ENCODE data around the gene ZSWIM8. TPM values are rescaled to one million over a fixed set of nuclear protein-coding genes. Genes with fewer than 3 reads are reported as not detected.
A peak's percentile ranks its signal among the peaks of the same experiment; 100 is the strongest.

The ZSWIM8 gene
- total and polyA plus RNA-seq, 2 experiments from 2014 or later, result 25.5 to 61.5 TPM

GRCh38 chr10:73780301-73780700, 5.1 kb upstream of the ZSWIM8 start:
- Histone ChIP-seq H3K36me3 (ENCODE audit: low read depth) (peaks cover 24% of the 10 kb centered on the region), H3K79me2 (ENCODE audit: insufficient read depth) (peaks cover 97% of the 10 kb centered on the region)

DNA sequence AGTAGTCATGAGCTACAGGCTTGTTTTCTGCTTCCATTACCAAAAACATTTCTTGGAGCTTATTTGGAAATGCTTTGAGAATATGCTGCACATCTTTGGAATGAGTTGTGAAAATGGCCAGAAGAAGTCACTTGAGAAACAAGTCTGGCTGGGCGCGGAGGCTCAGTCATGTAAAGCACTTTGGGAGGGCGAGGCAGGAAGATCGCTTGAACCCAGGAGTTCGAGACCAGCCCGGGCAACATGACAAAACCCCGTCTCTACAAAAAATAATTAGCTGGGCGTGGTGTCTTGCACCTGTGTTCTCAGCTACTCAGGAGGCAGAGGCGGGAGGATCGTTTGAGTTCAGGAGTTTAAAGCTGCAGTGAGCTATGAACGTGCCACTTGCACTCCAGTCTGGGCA, 4.4 kb upstream of the ZSWIM8 start:
- H3K9me2 ChIP-seq (ENCODE audit: insufficient read depth), result no peaks in the 10 kb centered on the region
- H3K4me2 ChIP-seq (ENCODE audit: unreplicated experiment), result peak overlapping the region; percentile 99
- H3K9me3 ChIP-seq (ENCODE audit: low read depth), result no peaks in the 10 kb centered on the region
- peak; percentile 55 for DNase-seq
- TF ChIP-seq EZH2phosphoT487 (IDR thresholded peaks at IDR 0.05; ENCODE audit: insufficient read depth, low read depth) (no peak), EZH2 (IDR thresholded peaks at IDR 0.05; ENCODE audit: insufficient read depth, poor library complexity, severe bottlenecking) (no peak)
- no peaks in the 10 kb centered on the region for H4K20me1 ChIP-seq (ENCODE audit: insufficient read depth)
- H3K79me2 ChIP-seq (ENCODE audit: insufficient read depth), result peaks cover 93% of the 10 kb centered on the region
- WGBS, 2 experiments (ENCODE audit: low coverage in 1 of 2, low lambda C conversion rate in 2 of 2, missing lambda C conversion rate in 2 of 2), result 8 to 10% methylated on average over 11 of the region's 11 CpGs
- H3K9ac ChIP-seq, result peak overlapping the region; percentile 87
- peaks cover 18% of the 10 kb centered on the region for H3K36me3 ChIP-seq (ENCODE audit: low read depth)
- no peaks in the 10 kb centered on the region for H3K27me3 ChIP-seq (replicated peaks; ENCODE audit: insufficient read depth)
- in situ Hi-C loops (cut with MboI), result no loop called here
- peaks cover 19% of the 10 kb centered on the region for H3K4me1 ChIP-seq (ENCODE audit: insufficient read depth)
- peaks cover 36% of the 10 kb centered on the region for H3F3A ChIP-seq (ENCODE audit: insufficient read depth)
- peak overlapping the region; percentile 83 for H3K4me3 ChIP-seq
- H3K27ac ChIP-seq, result peak overlapping the region; percentile 72; the same call in 1 of the 2 replicates
- peak overlapping the region; percentile 86; the same call in 1 of the 2 replicates for H2AFZ ChIP-seq

More at GRCh38 chr10:73780301-73780700, 5.1 kb upstream of the ZSWIM8 start:
- peak overlapping the region; percentile 99 for H3K4me2 ChIP-seq (ENCODE audit: unreplicated experiment)
- DNase-seq, result no peak
- H3K27ac ChIP-seq, result 0 out of 2 replicates have a peak overlapping the region, but pooled peaks have one; percentile 72
- H2AFZ ChIP-seq, result no peak overlapping the region
- 51 to 55% methylated on average over 5 of the region's 5 CpGs for WGBS, 2 experiments (ENCODE audit: low coverage in 1 of 2, low lambda C conversion rate in 2 of 2, missing lambda C conversion rate in 2 of 2)
- H3K9me2 ChIP-seq (ENCODE audit: insufficient read depth), result no peaks in the 10 kb centered on the region
- H3F3A ChIP-seq (ENCODE audit: insufficient read depth), result peaks cover 36% of the 10 kb centered on the region
- no peaks in the 10 kb centered on the region for H3K9me3 ChIP-seq (ENCODE audit: low read depth)
- peak overlapping the region; percentile 83 for H3K4me3 ChIP-seq
- in situ Hi-C loops (cut with MboI), result no loop called here
- no peaks in the 10 kb centered on the region for H3K27me3 ChIP-seq (replicated peaks; ENCODE audit: insufficient read depth)
- H4K20me1 ChIP-seq (ENCODE audit: insufficient read depth), result no peaks in the 10 kb centered on the region
- peaks cover 25% of the 10 kb centered on the region for H3K4me1 ChIP-seq (ENCODE audit: insufficient read depth)
- peak overlapping the region; percentile 87 for H3K9ac ChIP-seq
- TF ChIP-seq EZH2phosphoT487 (IDR thresholded peaks at IDR 0.05; ENCODE audit: insufficient read depth, low read depth) (no peak), EZH2 (IDR thresholded peaks at IDR 0.05; ENCODE audit: insufficient read depth, poor library complexity, severe bottlenecking) (no peak)

DNA sequence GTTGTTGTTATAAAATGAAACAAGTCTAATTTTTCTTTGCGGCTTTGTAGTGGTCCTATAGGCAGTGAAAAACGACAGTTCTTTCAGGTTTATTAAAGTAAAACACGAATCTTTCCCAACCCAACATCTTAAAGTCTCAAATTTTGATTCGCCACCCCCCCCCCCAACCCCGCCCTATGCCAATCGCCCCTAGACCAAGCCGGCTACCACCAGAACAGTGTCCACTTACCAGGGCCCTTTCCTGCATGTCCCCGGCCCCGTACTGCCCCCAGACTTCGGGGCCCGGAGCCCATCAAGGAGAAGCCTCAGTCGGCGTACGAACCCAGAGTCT, 3.9 kb upstream of the ZSWIM8 start:
- Histone ChIP-seq H3K9me3 (ENCODE audit: low read depth) (no peaks in the 10 kb centered on the region), H4K20me1 (ENCODE audit: insufficient read depth) (no peaks in the 10 kb centered on the region; the same call in 1 of the 2 replicates), H3K36me3 (ENCODE audit: low read depth) (peaks cover 18% of the 10 kb centered on the region), H3K4me2 (ENCODE audit: unreplicated experiment) (peak overlapping the region; percentile 99), H3K27me3 (replicated peaks; ENCODE audit: insufficient read depth) (no peaks in the 10 kb centered on the region), H3K9ac (peak overlapping the region; percentile 87), H3F3A (ENCODE audit: insufficient read depth) (peaks cover 39% of the 10 kb centered on the region), H3K4me3 (peak overlapping the region; percentile 83), H3K4me1 (ENCODE audit: insufficient read depth) (peaks cover 19% of the 10 kb centered on the region), H3K27ac (peak overlapping the region; percentile 72), H3K9me2 (ENCODE audit: insufficient read depth) (no peaks in the 10 kb centered on the region), H3K79me2 (ENCODE audit: insufficient read depth) (peaks cover 93% of the 10 kb centered on the region), H2AFZ (peak overlapping the region; percentile 86)
- 1 to 2% methylated on average over 12 to 14 of the region's 14 CpGs for WGBS, 2 experiments (ENCODE audit: low coverage in 1 of 2, low lambda C conversion rate in 2 of 2, missing lambda C conversion rate in 2 of 2)
- TF ChIP-seq EZH2 (IDR thresholded peaks at IDR 0.05; ENCODE audit: insufficient read depth, poor library complexity, severe bottlenecking) (no peak), EZH2phosphoT487 (IDR thresholded peaks at IDR 0.05; ENCODE audit: insufficient read depth, low read depth) (no peak)
- in situ Hi-C loops (cut with MboI), result no loop called here
- DNase-seq, result no peak

GRCh38 chr10:73781879-73782748, 3.3 kb upstream of the ZSWIM8 start, which contains the start of gene CHCHD1:
Gene CHCHD1, plus strand, starts transcription at chr10:73782048. Its CDS starts 28 bp downstream, at chr10:73782076.
- Histone ChIP-seq H3K4me1 (ENCODE audit: insufficient read depth) (peaks cover 24% of the 10 kb centered on the region), H3K4me3 (peak within 1 kb of the TSS; percentile 83), H3K27ac (peak within 1 kb of the TSS; percentile 72), H4K20me1 (ENCODE audit: insufficient read depth) (no peaks in the 10 kb centered on the region; the same call in 1 of the 2 replicates), H3K79me2 (ENCODE audit: insufficient read depth) (peaks cover 93% of the 10 kb centered on the region), H3K9me2 (ENCODE audit: insufficient read depth) (no peaks in the 10 kb centered on the region), H2AFZ (peak within 1 kb of the TSS; percentile 86), H3K4me2 (ENCODE audit: unreplicated experiment) (peak within 1 kb of the TSS; percentile 99), H3K36me3 (ENCODE audit: low read depth) (peaks cover 12% of the 10 kb centered on the region), H3K9ac (peak within 1 kb of the TSS; percentile 87), H3K9me3 (ENCODE audit: low read depth) (no peaks in the 10 kb centered on the region), H3K27me3 (replicated peaks; ENCODE audit: insufficient read depth) (no peaks in the 10 kb centered on the region), H3F3A (ENCODE audit: insufficient read depth) (peaks cover 38% of the 10 kb centered on the region)
- 0 to 2% methylated on average over 44 to 57 of the region's 57 CpGs for WGBS, 2 experiments (ENCODE audit: low coverage in 1 of 2, low lambda C conversion rate in 2 of 2, missing lambda C conversion rate in 2 of 2)
- in situ Hi-C loops (cut with MboI), result no loop called here
- peak; percentile 95 for DNase-seq
- TF ChIP-seq EZH2phosphoT487 (IDR thresholded peaks at IDR 0.05; ENCODE audit: insufficient read depth, low read depth) (no peak), EZH2 (IDR thresholded peaks at IDR 0.05; ENCODE audit: insufficient read depth, poor library complexity, severe bottlenecking) (no peak)
